Limb (tissue), 2 donors: ENCODE results near the gene CACNB2.

Source experiments
- DNase-seq, 2 donors: peaks; one replicate each; pipeline ENCODE4 v3.0.0-alpha.2; 2016; ENCODE audit errors: extremely low spot score in 2 of 2

Gene CACNB2

DNA sequence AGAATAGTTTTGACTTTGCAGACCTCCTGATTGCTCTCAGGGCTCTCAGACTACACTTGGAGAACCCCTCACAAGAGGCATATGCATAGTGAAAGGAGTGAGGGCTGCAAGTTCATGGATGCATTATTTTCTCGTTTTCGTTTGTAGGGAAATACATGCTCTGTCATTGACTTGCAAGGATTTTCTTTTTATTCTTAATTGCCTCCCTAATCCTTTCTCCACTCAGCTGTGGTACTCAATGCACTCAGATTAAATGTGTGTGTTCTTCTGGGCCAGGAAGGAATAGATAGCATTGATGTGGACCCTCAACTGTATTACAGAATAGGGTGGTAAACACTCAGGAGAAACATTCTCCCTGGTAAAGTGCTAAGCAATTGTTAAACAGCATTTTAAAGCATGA, 188.7 kb downstream of the CACNB2 start:
- DNase-seq, result no peak

DNA sequence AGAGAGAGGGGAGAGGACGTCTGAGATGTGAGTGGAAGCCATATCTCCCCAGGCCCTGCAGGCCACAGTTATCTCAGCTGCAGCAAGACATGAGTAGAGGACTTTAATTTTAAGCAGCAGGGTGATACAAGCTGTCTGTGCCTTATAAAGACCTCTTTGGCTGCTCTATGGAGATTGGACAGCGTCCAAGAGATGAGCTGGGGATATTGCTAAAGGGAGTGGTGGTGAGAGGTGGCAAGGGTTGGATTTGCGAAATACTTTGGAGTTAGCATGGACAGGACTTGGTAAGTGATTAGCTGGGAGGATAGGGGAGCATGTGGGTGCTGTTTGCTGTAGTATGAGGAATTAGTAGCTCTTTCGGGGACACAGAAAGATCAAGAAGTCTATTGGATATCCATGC, 191.8 kb downstream of the CACNB2 start:
- DNase-seq, result no peak

DNA sequence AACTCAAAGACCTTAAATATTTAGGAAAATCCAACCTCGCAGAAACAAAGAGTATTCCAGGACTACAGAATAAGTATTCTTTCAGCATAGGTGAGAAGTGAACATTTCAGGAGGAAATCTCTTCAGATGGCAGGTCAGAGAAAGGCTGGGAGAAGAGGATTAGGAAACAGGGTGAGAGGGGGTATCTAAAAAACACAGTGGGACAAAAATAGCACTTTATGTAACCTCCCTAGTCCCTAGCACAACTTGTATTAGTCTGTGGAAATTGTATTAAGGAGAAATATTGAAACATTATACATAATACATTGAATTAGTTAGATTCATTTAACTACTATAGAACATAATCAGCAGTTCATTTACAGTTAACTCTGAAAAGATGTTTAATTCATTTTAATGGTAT, 192.3 kb downstream of the CACNB2 start:
- no peak for DNase-seq

DNA sequence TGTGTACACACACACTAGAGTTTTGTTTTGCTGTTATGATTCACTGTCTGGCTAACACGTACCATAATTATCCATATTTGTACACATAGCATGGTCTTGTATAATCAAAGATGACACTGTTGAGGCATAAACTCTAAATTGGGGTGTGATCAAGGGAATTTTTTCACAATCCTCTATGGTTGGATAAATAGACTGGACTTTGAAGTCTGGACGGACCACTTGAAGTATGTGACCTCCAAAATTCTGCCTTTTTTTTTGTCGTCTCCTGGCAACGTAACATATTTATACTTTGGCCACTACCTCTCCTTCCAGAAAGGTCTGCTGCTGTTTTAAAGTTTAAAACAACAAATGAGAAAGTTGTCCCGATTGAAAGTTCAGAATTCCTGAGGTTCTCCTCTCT, 193.4 kb downstream of the CACNB2 start:
- no peak for DNase-seq

DNA sequence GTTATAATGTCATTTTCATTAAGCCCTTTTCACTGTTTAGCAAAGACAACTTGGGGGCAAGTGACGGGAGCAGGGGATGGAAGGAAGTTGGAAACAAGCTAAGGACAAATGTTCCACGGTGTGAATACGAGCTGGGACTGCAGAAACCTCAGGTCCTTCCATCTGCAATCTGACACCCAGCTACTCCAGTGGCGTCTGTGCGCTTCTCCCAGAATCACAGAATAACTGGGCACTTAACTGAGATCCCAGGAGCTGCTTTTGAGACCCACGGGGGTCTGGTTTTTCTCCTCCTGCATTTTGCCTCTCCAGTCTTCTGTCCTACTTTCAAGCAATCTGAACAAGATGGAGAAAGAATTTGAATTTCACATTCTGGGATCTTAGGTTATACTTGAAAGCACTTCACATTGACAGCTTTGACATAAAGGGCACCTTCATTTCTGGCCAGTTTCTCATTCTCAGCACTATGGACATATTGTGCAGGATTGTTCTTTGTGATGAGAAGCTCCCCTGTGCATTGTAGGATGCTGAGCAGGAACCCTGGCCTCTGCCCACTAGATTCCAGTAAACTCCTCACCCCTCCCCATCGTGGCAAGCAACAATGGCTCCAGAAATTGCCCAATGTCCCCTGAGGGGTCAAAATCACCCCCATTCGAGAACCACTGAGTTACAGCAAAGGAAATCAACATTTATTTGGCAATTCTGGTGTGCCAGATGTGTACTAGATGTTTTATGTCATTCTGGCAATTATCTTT, 194.1 kb downstream of the CACNB2 start:
- DNase-seq, result no peak

DNA sequence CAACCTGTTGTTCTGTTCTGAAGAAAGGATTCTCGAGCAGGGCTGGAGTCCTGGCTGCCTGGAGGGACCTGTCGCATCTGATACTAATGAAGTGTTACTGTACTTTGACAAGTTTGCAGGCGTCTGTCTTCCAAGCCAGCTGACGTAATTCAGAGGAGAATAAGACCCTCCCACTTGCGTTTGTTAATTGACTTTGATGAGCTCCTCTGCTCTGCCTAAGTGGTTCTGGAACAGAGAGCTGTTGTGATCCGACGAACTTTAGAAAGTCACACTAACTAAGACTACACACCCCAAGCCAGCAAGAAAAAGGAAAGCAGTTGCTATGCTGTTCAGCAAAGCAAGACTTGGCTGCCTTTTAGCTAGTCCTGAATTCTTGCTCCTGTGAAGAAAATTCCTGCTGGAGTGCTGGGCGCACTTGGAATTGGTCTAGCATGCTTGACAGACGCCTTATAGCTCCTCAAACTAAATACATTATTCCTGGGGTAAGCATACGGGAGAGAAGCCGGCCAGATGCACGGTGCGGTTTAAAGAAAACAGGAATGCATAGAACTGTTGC, 200.3 kb downstream of the CACNB2 start:
- peak; percentile 32 to 38 for DNase-seq

DNA sequence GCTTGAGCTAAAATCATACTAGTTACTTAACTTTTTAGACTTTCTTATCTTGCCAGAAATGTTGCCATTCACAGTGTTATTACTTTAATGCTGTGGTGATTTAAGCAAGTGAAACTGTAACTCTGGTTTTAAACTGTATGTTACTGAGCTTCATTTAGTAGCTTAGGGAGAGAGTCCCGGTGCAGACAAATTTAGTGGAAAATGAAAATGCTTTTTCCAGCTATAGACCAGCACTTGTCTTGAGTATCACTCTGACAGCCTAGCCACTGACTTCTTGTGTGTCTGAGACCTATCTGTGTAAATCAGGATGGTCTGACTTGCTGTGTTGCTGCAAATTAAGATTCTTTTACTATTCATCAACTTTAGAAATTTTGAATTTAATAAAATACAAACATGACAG, 200.8 kb downstream of the CACNB2 start:
- no peak for DNase-seq

GRCh38 chr10:18343573-18343972, 203.3 kb downstream of the CACNB2 start:
- DNase-seq, result no peak

DNA sequence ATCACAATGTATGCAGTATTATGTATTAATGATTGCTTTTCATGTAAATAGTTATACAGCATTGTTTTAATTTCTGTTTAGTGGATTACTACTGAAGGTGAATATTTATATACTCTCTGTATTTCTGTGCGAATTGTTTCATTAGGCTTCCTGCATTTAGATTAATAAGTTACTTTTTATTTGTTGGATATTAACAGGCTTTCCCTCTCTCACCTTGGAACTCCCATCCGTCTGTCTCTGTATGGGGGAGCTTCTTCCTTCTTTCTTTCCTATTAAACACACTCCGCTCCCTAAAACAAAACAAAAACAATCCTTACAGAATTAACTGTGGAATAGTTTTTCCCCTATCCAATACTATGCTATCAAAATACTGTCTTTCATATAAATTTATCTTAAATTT, 205.1 kb downstream of the CACNB2 start:
- DNase-seq, result no peak

DNA sequence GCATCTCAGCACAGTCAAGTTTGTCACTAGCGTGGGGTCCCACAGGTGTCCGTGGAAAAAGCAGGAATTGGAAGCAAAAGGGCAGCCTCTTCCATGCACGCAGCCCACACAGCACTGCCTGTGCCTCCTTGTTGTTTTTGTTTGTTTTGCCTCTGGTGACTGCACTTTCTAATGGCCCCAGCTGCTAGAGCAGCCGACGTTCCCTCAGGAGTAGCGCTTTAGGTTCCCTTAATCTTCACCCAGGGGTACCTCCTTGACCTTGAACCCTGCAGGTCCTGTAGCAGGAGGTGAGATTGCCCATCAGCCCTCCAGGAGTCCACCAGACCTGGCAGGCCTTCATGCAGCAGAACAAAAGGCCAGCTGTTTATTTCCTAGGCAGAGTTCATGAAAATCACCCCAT, 210.1 kb downstream of the CACNB2 start:
- DNase-seq, result no peak

DNA sequence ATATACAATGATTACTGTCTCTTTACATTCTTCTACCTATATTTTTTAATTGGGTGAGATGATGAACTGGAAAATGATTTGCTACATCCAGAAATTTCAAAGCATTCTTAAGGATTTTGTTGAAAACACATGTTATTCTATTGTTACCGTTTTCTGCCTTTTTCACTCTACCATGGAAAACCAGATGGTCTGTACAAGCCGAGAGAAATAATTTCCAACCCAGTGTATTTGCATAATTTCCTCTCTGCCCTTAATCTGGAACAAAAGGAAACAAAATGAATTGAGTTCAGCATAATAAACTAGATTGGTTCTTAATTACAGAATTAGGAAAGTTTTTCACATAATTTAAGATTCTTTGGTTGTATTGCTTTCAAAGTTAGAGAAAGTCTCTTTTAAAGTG, 211.2 kb downstream of the CACNB2 start:
- no peak for DNase-seq

DNA sequence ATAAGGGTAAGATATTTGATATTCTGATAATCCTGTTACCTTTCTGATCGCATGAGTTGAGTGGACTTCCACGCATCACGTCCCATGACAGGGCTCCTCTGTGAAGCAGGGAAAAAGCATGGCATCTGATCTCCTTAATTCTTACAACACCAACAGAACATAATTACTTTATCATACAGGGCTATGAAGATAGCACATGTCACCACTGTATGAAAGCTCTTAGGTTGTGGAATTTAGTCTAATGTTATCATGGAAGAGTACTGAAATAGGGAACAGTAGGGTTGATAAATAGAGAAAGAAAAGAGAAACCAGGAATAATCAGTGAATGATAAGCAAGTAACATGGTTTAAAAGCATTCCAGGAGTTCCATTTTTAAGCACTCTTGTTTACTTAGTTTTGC, 212.0 kb downstream of the CACNB2 start:
- DNase-seq, result no peak

- no peak for DNase-seq
Observed at GRCh38 chr10:18359812-18360211, 219.6 kb downstream of the CACNB2 start.

- DNase-seq, result no peak
Observed at GRCh38 chr10:18362892-18363291, 222.7 kb downstream of the CACNB2 start.

DNA sequence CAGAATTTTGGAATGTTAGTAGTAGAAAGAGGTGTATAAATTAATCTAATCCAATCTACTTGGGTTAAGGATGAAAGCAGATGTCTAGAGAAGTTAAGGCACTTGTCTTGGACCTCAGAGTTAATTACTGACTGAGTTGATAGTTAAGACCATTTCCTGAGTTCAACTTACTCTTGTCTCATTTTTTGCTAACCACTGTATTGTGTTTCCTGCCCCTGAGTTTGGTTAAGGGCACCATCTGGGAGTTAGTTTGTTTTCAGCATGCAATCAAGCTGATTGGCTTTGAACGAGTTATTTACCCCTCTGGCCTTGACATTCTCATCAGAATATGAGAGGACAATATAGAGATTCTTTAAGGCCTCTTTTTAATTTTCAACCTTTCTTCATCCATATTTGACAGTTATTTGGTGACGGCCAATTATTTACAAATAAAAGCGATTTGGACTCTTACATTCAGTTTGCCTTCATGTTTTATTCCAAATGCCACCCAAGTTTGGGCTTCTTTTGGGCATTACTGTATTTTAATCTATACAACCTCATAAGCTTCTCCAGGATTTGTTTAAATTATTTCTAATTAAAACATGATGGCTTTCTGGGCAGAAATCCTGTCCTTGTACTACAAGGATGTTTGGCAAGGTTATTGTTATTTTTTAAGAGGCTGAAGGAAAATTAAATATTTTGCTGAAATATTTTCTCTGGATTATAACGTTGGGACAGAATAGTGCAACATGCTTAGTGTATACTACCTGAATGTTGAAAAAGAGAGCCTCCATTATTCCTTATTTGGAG, 225.0 kb downstream of the CACNB2 start:
- DNase-seq, result no peak

GRCh38 chr10:18367840-18368239, 227.6 kb downstream of the CACNB2 start:
- no peak for DNase-seq

DNA sequence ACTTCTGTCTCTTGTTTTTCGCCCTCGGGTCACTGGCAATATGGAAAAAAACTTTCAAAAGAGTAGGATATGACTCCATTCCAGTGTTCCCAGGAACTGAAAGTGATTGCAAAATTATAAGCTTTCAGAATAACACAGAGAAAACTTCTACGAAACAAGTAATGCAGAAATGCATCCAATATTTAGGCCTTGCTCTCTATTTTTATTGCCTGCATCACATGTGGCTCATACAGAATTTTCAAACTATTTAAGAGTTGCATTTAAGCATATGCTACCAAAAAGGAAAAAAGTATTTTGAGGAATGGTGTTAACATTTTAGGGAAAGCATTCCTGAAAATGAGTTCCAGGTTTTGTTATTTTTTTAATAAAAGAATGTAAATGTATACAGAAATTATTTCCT, 228.0 kb downstream of the CACNB2 start:
- DNase-seq, result no peak

- no peak for DNase-seq
Observed at GRCh38 chr10:18368682-18369081, 228.5 kb downstream of the CACNB2 start.

DNA sequence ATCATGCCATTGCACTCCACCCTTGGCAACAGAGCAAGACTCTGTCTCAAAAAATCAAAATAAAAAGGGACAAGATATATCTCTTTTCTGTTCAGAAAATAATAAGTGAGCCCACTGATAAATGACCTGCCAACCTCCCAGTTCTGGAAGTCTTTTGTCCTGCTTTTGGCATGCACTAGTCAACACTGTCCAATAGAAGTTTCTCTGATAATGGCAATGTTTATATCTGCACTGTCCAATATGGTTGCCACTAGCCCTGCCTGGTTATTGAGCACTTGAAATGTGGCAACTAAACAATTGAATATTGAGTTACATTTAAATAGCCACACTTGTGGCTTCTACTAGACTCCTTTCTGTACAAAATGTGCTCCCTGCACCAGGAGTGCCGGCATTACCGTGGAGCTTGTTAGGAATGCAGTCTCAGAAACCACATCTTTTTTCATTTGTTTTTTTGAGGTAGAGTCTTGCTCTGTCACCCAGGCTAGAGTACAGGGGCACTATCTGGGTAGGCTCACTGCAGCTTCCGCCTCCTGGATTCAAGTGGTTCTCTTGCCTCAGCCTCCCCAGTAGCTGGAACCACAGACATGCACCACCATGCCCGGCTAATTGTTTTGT, 229.7 kb downstream of the CACNB2 start:
- no peak for DNase-seq

GRCh38 chr10:18376650-18377049, 236.4 kb downstream of the CACNB2 start:
- DNase-seq, result no peak

- DNase-seq, result no peak
Observed at GRCh38 chr10:18377898-18378297, 237.7 kb downstream of the CACNB2 start.

DNA sequence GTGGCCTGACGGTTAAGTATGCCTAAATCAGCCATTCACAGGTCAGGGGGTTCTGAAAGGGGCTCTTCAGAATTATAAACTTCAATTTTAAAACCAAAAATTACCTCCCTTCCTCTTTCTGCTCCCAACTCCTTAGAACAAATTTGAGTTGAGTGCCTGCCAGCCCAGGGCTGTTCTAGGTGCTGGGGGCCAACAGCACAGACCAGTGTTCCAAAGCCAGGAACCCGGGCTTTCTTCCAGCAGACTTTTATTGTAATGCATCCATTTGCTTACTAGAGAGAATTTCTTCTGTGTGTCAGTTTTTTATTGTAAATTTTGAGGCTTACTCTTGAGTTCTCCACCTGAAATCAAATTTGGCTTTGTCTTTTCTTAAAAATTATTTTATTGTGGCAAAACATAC, 238.5 kb downstream of the CACNB2 start:
- DNase-seq, result no peak
